ENCODE measurements around the gene OAS2.

The OAS2 gene

DNA sequence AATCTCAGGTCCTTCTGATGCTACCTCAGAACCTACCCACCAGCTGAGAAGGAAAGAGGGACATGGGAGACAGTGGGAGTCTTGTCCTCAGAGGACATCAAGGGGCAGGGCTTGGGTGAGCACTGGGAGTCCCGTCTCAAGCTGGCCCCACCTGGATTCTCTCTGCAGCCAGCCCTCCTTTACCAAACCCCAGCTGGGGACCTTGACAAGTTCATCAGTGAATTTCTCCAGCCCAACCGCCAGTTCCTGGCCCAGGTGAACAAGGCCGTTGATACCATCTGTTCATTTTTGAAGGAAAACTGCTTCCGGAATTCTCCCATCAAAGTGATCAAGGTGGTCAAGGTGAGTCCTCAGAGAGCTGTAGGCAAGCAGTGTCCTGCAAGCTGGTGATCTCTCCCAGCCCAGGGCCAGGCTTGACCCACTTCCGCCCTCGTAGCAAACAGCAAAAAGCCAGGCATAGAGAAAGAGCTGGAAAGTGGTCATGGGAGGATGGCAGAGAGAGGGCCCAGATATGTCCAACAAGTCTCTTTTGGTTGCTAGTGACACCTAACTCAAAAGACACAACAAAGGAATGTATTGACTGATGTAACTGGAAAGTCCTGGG, 14.2 kb upstream of the OAS2 start:
- H3K4me1 Mint-ChIP-seq (ENCODE audit: low read depth in 2 of 2): peaks cover 4 to 6% of the 10 kb centered on the region in 2 donors
- peaks cover 29% of the 10 kb centered on the region for H3K36me3 Mint-ChIP-seq (ENCODE audit: insufficient read depth)
- H3K4me3 Mint-ChIP-seq: no peak overlapping the region

GRCh38 chr12:112964915-112965314, 13.4 kb upstream of the OAS2 start:
- Mint-ChIP-seq H3K9me3 (no peaks in the 10 kb centered on the region), H3K27ac (no peak overlapping the region), H3K4me3 (no peak overlapping the region), H3K27me3 (no peaks in the 10 kb centered on the region), H3K36me3 (ENCODE audit: insufficient read depth) (peaks cover 29% of the 10 kb centered on the region), H3K4me1 (ENCODE audit: low read depth in 2 of 2) (peaks cover 0 to under 1% of the 10 kb centered on the region in 2 donors)
- ATAC-seq (replicated peaks): no peak
- no peak for DNase-seq

More for the DNA sequence above, 14.2 kb upstream of the OAS2 start:
- DNase-seq (no peak), ATAC-seq (replicated peaks) (no peak)
- Mint-ChIP-seq H3K27me3 (no peaks in the 10 kb centered on the region), H3K27ac (no peak overlapping the region), H3K9me3 (no peaks in the 10 kb centered on the region)

- ATAC-seq (replicated peaks): no peak
- Mint-ChIP-seq H3K4me1 (ENCODE audit: low read depth in 2 of 2) (peaks cover 0 to 3% of the 10 kb centered on the region in 2 donors), H3K27ac (no peak overlapping the region)
Measured at GRCh38 chr12:112965643-112966042, 12.7 kb upstream of the OAS2 start.

DNA sequence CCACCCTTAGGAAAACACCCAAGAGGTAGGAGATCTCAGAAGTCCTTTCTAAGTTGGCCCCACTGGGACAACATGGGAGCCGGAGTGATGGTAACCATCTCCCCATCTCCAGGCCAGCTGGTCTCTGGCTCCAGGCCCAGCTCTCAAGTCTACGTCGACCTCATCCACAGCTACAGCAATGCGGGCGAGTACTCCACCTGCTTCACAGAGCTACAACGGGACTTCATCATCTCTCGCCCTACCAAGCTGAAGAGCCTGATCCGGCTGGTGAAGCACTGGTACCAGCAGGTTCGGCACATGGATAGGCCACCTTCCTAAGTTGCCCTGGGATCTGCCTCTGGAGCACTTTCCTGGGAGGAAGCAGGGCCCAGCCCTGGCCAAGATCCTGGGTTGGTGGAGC, 11.0 kb upstream of the OAS2 start:
- no peak overlapping the region for H3K4me3 Mint-ChIP-seq

More at GRCh38 chr12:112965643-112966042, 12.7 kb upstream of the OAS2 start:
- Mint-ChIP-seq H3K9me3 (no peaks in the 10 kb centered on the region), H3K27me3 (no peaks in the 10 kb centered on the region), H3K36me3 (ENCODE audit: insufficient read depth) (peaks cover 31% of the 10 kb centered on the region), H3K4me3 (no peak overlapping the region)
- no peak for DNase-seq

DNA sequence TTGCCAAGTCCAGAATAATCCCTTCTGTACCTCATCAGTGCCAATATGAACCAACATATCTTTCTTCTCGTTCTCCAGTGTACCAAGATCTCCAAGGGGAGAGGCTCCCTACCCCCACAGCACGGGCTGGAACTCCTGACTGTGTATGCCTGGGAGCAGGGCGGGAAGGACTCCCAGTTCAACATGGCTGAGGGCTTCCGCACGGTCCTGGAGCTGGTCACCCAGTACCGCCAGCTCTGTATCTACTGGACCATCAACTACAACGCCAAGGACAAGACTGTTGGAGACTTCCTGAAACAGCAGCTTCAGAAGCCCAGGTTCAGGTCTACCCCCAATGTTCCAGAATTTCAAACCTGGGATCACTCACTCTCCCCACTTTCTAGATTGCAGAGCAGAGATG, 10.5 kb upstream of the OAS2 start:
- peaks cover 0 to 3% of the 10 kb centered on the region in 2 donors for H3K4me1 Mint-ChIP-seq (ENCODE audit: low read depth in 2 of 2)
- no peak overlapping the region for H3K4me3 Mint-ChIP-seq
- H3K36me3 Mint-ChIP-seq (ENCODE audit: insufficient read depth): peaks cover 27% of the 10 kb centered on the region
- H3K27me3 Mint-ChIP-seq: no peaks in the 10 kb centered on the region
- no peaks in the 10 kb centered on the region for H3K9me3 Mint-ChIP-seq
- H3K27ac Mint-ChIP-seq: peak overlapping the region in 1 of 2 donors; percentile 65
- DNase-seq (no peak), ATAC-seq (replicated peaks) (no peak)

More for the DNA sequence above, 11.0 kb upstream of the OAS2 start:
- DNase-seq (no peak), ATAC-seq (replicated peaks) (no peak)
- Mint-ChIP-seq H3K36me3 (ENCODE audit: insufficient read depth) (peaks cover 27% of the 10 kb centered on the region), H3K27ac (no peak overlapping the region), H3K4me1 (ENCODE audit: low read depth in 2 of 2) (peaks cover 0 to 3% of the 10 kb centered on the region in 2 donors), H3K27me3 (no peaks in the 10 kb centered on the region), H3K9me3 (no peaks in the 10 kb centered on the region)

DNA sequence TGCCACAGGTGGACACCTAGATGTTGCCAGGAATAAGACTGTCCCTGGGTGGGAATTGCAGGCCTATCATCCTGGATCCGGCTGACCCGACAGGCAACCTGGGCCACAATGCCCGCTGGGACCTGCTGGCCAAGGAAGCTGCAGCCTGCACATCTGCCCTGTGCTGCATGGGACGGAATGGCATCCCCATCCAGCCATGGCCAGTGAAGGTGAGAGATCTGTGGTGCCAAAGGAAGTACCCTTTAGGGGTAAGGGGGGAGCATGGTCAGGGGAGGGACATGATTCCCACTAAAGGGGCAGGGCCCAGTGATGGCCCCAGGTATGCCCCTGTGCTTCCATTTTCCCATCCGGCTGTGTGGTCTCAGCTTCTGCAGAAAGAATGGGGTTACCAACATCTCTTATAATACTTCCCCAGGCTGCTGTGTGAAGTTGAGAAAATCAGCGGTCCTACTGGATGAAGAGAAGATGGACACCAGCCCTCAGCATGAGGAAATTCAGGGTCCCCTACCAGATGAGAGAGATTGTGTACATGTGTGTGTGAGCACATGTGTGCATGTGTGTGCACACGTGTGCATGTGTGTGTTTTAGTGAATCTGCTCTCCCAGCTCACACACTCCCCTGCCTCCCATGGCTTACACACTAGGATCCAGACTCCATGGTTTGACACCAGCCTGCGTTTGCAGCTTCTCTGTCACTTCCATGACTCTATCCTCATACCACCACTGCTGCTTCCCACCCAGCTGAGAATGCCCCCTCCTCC, 8.6 kb upstream of the OAS2 start:
- no peaks in the 10 kb centered on the region for H3K27me3 Mint-ChIP-seq
- peaks cover 0 to 3% of the 10 kb centered on the region in 2 donors for H3K4me1 Mint-ChIP-seq (ENCODE audit: low read depth in 2 of 2)
- ATAC-seq (replicated peaks): no peak
- no peak for DNase-seq
- H3K27ac Mint-ChIP-seq: no peak overlapping the region
- no peak overlapping the region for H3K4me3 Mint-ChIP-seq
- H3K9me3 Mint-ChIP-seq: no peaks in the 10 kb centered on the region
- H3K36me3 Mint-ChIP-seq (ENCODE audit: insufficient read depth): peaks cover 16% of the 10 kb centered on the region

- ATAC-seq (replicated peaks): no peak
- Mint-ChIP-seq H3K27ac (peak overlapping the region in 1 of 2 donors; percentile 38), H3K36me3 (ENCODE audit: insufficient read depth) (peaks cover 16% of the 10 kb centered on the region), H3K4me3 (no peak overlapping the region), H3K9me3 (no peaks in the 10 kb centered on the region), H3K27me3 (no peaks in the 10 kb centered on the region), H3K4me1 (ENCODE audit: low read depth in 2 of 2) (peaks cover 0 to 3% of the 10 kb centered on the region in 2 donors)
- no peak for DNase-seq
Measured at GRCh38 chr12:112970391-112970790, 7.9 kb upstream of the OAS2 start.

DNA sequence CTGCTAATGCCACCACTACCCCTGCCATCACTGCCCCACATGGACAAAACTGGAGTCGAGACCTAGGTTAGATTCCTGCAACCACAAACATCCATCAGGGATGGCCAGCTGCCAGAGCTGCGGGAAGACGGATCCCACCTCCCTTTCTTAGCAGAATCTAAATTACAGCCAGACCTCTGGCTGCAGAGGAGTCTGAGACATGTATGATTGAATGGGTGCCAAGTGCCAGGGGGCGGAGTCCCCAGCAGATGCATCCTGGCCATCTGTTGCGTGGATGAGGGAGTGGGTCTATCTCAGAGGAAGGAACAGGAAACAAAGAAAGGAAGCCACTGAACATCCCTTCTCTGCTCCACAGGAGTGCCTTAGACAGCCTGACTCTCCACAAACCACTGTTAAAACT, 7.1 kb upstream of the OAS2 start:
- Mint-ChIP-seq H3K4me3 (no peak overlapping the region), H3K36me3 (ENCODE audit: insufficient read depth) (peaks cover 10% of the 10 kb centered on the region), H3K27me3 (no peaks in the 10 kb centered on the region), H3K9me3 (no peaks in the 10 kb centered on the region), H3K27ac (no peak overlapping the region), H3K4me1 (ENCODE audit: low read depth in 2 of 2) (peaks cover 0 to 3% of the 10 kb centered on the region in 2 donors)
- ATAC-seq (replicated peaks): no peak
- DNase-seq: no peak

- H3K4me3 Mint-ChIP-seq: no peak overlapping the region
- H3K36me3 Mint-ChIP-seq (ENCODE audit: insufficient read depth): peaks cover 7% of the 10 kb centered on the region
- DNase-seq (no peak), ATAC-seq (replicated peaks) (no peak)
- no peak overlapping the region for H3K27ac Mint-ChIP-seq
- no peaks in the 10 kb centered on the region for H3K27me3 Mint-ChIP-seq
- H3K9me3 Mint-ChIP-seq: no peaks in the 10 kb centered on the region
- H3K4me1 Mint-ChIP-seq (ENCODE audit: low read depth in 2 of 2): peaks cover 3 to 7% of the 10 kb centered on the region in 2 donors
Measured at GRCh38 chr12:112973011-112973735, 5.1 kb upstream of the OAS2 start.

GRCh38 chr12:112973818-112974231, 4.5 kb upstream of the OAS2 start:
- ATAC-seq (replicated peaks) (no peak), DNase-seq (no peak)
- H3K9me3 Mint-ChIP-seq: no peaks in the 10 kb centered on the region
- peaks cover 4 to 13% of the 10 kb centered on the region in 2 donors for H3K4me1 Mint-ChIP-seq (ENCODE audit: low read depth in 2 of 2)
- H3K27me3 Mint-ChIP-seq: no peaks in the 10 kb centered on the region
- H3K27ac Mint-ChIP-seq: no peak overlapping the region
- peaks cover 13% of the 10 kb centered on the region for H3K36me3 Mint-ChIP-seq (ENCODE audit: insufficient read depth)
- no peak overlapping the region for H3K4me3 Mint-ChIP-seq

- no peaks in the 10 kb centered on the region for H3K9me3 Mint-ChIP-seq
- H3K4me1 Mint-ChIP-seq (ENCODE audit: low read depth in 2 of 2): peaks cover 15 to 22% of the 10 kb centered on the region in 2 donors
- no peak overlapping the region for H3K4me3 Mint-ChIP-seq
- DNase-seq: no peak
- no peaks in the 10 kb centered on the region for H3K27me3 Mint-ChIP-seq
- H3K27ac Mint-ChIP-seq: no peak overlapping the region
- no peak for ATAC-seq (replicated peaks)
- H3K36me3 Mint-ChIP-seq (ENCODE audit: insufficient read depth): peaks cover 19% of the 10 kb centered on the region
Measured at GRCh38 chr12:112974904-112975303, 3.4 kb upstream of the OAS2 start.

GRCh38 chr12:112977139-112977538, 1.2 kb upstream of the OAS2 start:
- H3K9me3 Mint-ChIP-seq: no peaks in the 10 kb centered on the region

DNA sequence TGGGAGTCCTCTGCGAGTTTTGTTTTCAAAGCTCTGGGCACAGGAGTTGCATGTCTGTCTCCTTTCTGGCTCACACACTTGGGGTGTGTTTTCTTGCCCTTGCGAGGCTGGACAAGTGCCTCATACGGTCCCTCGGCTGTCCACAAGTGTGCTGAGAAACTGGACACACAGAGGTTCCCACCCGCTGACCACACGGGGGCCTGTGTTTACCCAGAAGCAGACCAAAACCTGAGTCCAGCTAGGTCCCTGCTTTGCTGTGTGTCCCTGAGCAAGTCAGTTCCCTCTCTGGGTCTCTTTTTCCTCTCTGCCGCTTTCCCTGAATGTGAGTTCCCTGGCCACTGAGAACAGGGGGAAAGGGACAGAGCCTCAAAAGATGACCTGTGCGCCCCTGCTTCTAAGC, 678 bp upstream of the OAS2 start:
- H3K4me3 Mint-ChIP-seq: peak overlapping the region; percentile 99 to 100
- H3K27ac Mint-ChIP-seq: peak overlapping the region; percentile 98 to 99
- peaks cover 38 to 42% of the 10 kb centered on the region in 2 donors for H3K4me1 Mint-ChIP-seq (ENCODE audit: low read depth in 2 of 2)
- peaks cover 17% of the 10 kb centered on the region for H3K36me3 Mint-ChIP-seq (ENCODE audit: insufficient read depth)
- no peak for DNase-seq
- no peaks in the 10 kb centered on the region for H3K27me3 Mint-ChIP-seq
- H3K9me3 Mint-ChIP-seq: no peaks in the 10 kb centered on the region
- no peak for ATAC-seq (replicated peaks)

More at GRCh38 chr12:112977139-112977538, 1.2 kb upstream of the OAS2 start:
- DNase-seq: no peak
- H3K27me3 Mint-ChIP-seq: no peaks in the 10 kb centered on the region
- peak overlapping the region; percentile 99 to 100 for H3K4me3 Mint-ChIP-seq
- no peak for ATAC-seq (replicated peaks)
- peaks cover 17% of the 10 kb centered on the region for H3K36me3 Mint-ChIP-seq (ENCODE audit: insufficient read depth)
- H3K27ac Mint-ChIP-seq: peak overlapping the region; percentile 98 to 99
- H3K4me1 Mint-ChIP-seq (ENCODE audit: low read depth in 2 of 2): peaks cover 33 to 37% of the 10 kb centered on the region in 2 donors
